GM15510 (cell line): ENCODE measurements around the gene XRCC5.

Source experiments
- POLR2A ChIP-seq: IDR thresholded peaks from 3 replicates; pipeline ENCODE4 v1.6.1; 2011; ENCODE audit warnings: borderline replicate concordance; ENCODE audit not compliant: insufficient read length; ENCODE audit errors: extremely low read depth

The XRCC5 gene

DNA sequence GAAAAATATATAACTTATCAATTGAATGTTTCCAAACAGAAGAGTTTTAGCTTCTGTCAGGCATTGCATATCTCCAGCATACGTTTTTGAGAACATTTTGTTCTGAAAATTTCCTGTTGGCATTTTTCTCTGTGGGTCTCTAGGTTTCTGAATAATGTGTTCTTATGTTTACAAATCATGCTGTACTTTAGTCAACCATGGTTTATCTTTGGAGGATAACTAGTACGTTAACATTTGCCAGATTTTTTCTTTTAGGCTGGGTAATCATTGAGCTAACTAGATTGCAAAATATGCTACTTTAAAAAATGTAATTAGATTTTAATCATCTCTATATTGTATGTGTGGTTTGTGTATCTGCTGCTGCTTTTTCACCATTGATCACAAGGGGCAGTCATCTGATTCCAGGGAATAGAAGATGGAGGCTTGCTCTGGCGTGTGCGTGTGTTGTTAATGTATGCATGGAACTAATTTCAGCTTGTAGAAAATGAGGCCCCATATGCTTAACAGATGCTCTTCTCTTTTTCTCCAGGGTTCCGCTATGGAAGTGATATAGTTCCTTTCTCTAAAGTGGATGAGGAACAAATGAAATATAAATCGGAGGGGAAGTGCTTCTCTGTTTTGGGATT, 21.3 kb downstream of the XRCC5 start:
- TF ChIP-seq POLR2A, result no peak

DNA sequence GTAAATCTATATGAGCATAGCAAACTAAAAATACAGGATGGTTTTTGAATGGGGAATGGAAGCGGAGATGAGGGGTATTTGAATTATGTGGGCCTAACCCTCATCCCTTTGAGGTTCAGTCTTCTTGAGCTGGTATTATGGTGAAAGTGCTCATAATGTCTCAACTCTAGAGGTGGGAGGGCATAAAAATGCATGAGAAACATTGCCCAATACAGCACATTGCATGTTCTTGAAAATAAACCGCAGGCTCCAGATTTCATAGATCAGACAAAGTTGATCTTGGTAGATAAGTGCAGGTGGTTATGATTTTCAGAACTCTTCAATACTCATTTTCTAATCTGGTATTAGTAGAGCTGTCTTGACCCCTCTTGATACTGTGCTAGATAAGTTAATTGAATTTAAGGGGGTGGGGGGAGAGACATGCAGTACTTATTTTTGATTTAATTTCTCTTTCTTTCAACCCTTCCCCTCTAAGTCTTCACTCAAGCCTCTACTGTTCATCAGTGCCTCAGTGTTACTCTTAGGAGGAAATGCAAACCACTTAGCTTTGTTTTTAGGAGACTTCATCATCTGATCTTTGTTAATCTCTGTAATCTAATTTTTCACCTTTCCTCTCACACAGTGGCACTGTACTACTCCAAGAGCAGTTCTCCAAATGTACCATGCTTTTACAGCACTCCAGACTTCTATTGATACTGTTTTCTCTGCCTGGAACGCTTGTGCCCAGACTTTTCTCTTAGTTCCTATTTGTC, 22.2 kb downstream of the XRCC5 start:
- TF ChIP-seq POLR2A, result no peak

DNA sequence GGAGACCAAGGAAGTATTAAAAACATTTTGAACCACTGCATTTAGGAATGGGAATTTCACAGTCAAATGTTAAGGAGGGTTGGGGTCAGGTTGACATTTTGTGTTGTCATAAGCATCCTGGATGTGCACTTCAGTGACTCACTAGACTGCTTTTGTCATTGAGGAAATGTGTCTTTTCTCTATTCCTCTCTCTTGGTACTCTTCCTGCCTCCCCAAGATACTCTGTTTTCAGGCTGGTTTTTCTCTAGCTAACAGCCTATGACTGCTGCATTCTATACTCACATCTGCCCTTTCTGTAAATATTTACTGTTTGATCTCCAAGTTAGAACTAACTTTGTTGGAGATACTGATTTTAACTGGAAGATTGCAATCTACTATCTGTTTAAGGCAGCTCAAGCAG, 23.4 kb downstream of the XRCC5 start:
- TF ChIP-seq POLR2A, result no peak

DNA sequence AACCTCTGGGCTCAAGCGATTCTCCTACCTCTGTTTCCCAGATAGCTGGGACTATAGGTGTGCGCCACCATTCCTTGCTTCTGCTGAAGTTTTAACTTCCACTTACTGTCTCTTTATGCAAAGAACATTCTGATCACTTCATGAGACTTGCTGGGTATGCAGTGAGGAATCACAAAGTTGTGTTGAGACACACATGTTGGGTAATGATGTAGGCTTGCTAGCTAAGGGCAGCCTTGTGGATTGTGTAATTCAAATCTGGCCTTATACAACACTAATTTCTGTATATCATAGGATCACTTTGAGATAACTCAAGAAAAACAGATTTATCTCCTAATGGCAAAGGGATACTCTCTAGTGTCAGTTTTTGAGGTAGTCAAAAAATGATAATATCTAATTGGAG, 24.2 kb downstream of the XRCC5 start:
- no peak for TF ChIP-seq POLR2A

DNA sequence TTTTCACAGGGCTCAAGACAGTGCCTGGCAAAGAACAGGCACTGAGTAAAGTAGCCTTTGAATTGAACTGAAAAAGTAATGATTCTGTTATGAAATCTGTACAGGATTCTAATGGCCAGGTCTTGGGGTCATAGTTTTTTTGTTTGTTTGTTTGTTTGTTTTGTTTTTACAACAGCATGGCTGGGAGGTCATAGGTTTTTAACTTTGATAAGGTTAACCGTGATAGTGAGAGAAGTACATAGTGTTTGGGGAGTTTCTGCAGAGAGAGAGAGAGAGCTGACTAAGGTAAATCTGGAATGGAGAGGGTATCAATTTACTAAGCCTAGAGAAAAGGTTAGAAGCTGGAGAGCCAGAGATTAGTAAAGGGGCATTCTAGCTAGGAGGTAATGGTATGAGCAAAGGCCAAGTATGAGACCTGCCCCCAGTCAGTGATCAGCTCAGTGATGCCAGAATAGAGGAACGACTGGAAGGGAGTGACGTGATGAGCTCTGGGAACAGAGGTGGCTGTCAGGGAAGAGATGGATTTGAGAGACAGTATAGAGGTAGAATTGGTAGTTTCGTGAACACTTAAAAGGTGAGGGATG, 25.9 kb downstream of the XRCC5 start:
- TF ChIP-seq POLR2A, result no peak

- no peak for TF ChIP-seq POLR2A
These were observed 30.7 kb downstream of the XRCC5 start for GRCh38 chr2:216139884-216140283.

GRCh38 chr2:216142540-216142939, 33.4 kb downstream of the XRCC5 start:
- no peak for TF ChIP-seq POLR2A

DNA sequence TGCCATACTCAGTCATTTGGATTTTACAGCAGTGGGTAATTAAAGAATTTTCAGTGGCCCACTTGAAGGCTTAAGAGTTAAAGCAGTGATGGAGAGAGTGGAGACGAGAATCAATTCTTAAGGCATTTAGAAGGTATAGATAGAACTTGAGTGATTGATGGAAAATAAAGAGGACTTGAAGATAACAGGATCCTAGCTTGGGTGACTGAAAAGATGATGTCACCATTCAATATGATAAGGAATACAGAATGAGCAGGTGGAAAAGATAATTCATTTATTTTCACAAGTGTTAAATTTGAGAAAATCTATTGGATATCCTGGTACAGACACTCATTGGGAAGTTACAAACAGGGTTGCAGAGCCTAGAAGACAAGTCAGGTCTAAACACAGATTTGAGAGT, 35.2 kb downstream of the XRCC5 start:
- TF ChIP-seq POLR2A, result no peak

- no peak for TF ChIP-seq POLR2A
These were observed 35.7 kb downstream of the XRCC5 start for GRCh38 chr2:216144857-216145256.

- TF ChIP-seq POLR2A, result no peak
These were observed 37.4 kb downstream of the XRCC5 start for GRCh38 chr2:216146573-216146972.

DNA sequence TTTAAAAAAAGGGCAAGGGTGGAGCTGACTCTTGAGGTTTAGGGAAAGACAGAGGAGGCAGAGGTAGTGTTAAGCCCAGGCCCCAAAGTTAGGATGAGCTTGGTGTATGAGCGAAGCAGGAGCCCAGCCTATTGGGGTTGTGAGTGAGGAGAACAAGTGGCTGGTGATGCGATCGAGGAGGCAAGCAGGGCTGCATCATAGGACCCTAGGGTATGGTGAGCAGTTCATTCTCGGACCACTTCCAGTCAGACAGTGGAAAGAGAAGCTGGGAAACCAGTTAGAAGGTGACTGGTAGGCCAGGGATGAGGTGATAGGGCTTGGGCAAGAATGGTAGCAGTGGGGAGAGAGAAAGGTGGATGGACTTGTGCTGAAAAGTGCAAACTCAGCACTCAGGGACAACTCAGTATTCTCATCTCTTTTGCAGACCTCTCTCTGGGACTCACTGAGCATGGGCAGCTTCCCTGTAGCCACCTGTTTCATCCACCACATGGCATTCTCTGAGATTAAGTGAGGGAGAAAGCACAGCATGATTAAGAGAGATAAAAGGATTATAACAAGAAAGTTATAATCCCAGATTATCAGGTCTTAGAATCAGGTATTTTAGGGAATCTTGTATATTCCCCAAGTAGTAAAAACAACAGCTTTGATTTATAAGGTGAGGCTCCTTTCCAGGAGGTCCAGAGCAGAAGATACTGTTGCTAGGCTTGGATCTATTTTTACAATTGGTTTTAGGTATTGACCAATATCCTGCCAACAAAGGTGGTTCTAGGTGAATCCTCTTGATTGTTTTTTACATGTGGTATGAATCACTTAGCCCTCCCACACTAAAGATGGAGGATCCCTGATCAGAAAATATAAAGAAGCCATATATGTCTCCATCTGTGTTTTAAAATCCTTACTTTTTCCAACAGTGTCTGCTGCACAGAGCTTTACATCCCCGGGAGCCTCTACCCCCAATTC, 38.3 kb downstream of the XRCC5 start:
- TF ChIP-seq POLR2A, result no peak

DNA sequence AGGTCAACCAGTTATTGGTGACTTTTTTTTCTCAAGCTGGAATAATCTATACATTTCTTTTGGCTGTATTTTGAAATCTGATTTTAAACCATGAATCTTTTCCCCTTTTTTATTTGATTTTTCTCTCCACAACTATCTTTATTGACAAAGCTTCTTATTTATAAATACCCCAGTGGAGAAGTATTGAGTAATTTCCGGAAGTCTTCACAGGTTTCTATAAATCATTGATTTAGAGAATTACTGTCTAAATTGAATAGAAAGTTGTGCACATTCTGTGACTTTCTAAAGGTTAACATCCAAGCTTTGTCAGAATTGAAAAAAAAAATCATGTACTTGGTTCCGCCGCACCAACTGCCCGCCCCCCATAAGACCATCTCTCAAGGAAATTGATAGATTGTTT, 39.8 kb downstream of the XRCC5 start:
- TF ChIP-seq POLR2A, result no peak

- no peak for TF ChIP-seq POLR2A
These were observed 40.6 kb downstream of the XRCC5 start for GRCh38 chr2:216149741-216150140.

- no peak for TF ChIP-seq POLR2A
These were observed 42.3 kb downstream of the XRCC5 start for GRCh38 chr2:216151313-216152025.
